Trophoblast cell (in vitro differentiated cells and primary cell): ENCODE results near the gene HABP2.
A peak's percentile ranks its signal among the peaks of the same experiment; 100 is the strongest.

Experiments used
- DNase-seq, 2 donors: peaks; one replicate each; pipeline ENCODE4 v3.0.0-alpha.2; 2016
- H2AFZ ChIP-seq: 2 replicates; pipeline ENCODE4 v1.6.1; 2013; ENCODE audit warnings: low read length, moderate library complexity, mild to moderate bottlenecking; ENCODE audit not compliant: insufficient read depth, poor library complexity
- H2AK5ac ChIP-seq: 2 replicates; pipeline ENCODE4 v1.6.1; 2013; ENCODE audit warnings: mild to moderate bottlenecking, low read length
- H2BK120ac ChIP-seq: 2 replicates; pipeline ENCODE4 v1.6.1; 2013; ENCODE audit warnings: low read length, mild to moderate bottlenecking, moderate library complexity; ENCODE audit not compliant: insufficient read depth, poor library complexity
- H2BK12ac ChIP-seq: 2 replicates; pipeline ENCODE4 v1.6.1; 2013; ENCODE audit warnings: mild to moderate bottlenecking, low read length, moderate library complexity
- H2BK5ac ChIP-seq: 2 replicates; pipeline ENCODE4 v1.6.1; 2013; ENCODE audit warnings: low read length, low read depth, moderate library complexity, mild to moderate bottlenecking; ENCODE audit not compliant: poor library complexity
- H3K14ac ChIP-seq: 2 replicates; pipeline ENCODE4 v1.6.1; 2013; ENCODE audit warnings: mild to moderate bottlenecking, low read length
- H3K18ac ChIP-seq: 2 replicates; pipeline ENCODE4 v1.6.1; 2013; ENCODE audit warnings: mild to moderate bottlenecking, low read length
- H3K23ac ChIP-seq: 2 replicates; pipeline ENCODE4 v1.6.1; 2013; ENCODE audit warnings: low read length
- H3K27ac ChIP-seq: 2 replicates; pipeline ENCODE4 v1.5.1; 2013; ENCODE audit warnings: low read depth, mild to moderate bottlenecking, inconsistent platforms, low read length, moderate library complexity
- H3K27me3 ChIP-seq: 2 replicates; pipeline ENCODE4 v1.6.1; 2013; ENCODE audit warnings: inconsistent platforms, mild to moderate bottlenecking, low read length, moderate library complexity; ENCODE audit not compliant: insufficient read depth
- H3K36me3 ChIP-seq, 2 experiments: 1 replicate in 1 of 2; 2 replicates in 1 of 2; pipeline ENCODE4 v1.6.1; 2013; ENCODE audit warnings: low read length in 2 of 2, mild to moderate bottlenecking in 2 of 2, moderate library complexity in 1 of 2; ENCODE audit not compliant: insufficient read depth in 2 of 2, control insufficient read depth in 1 of 2
- H3K4ac ChIP-seq: 2 replicates; pipeline ENCODE4 v1.6.1; 2013; ENCODE audit warnings: low read depth, mild to moderate bottlenecking, low read length, moderate library complexity
- H3K4me1 ChIP-seq, 2 experiments: 1 replicate in 1 of 2; 2 replicates in 1 of 2; pipeline ENCODE4 v1.6.1; 2013; ENCODE audit warnings: low read length in 2 of 2, mild to moderate bottlenecking in 2 of 2, moderate library complexity in 1 of 2; ENCODE audit not compliant: insufficient read depth in 2 of 2, control insufficient read depth in 1 of 2
- H3K4me2 ChIP-seq: 2 replicates; pipeline ENCODE4 v1.6.1; 2013; ENCODE audit warnings: inconsistent platforms, mild to moderate bottlenecking, low read length, moderate library complexity
- H3K4me3 ChIP-seq: 2 replicates; pipeline ENCODE4 v1.5.1; 2013; ENCODE audit warnings: mild to moderate bottlenecking, low read depth, low read length, inconsistent platforms
- H3K79me1 ChIP-seq: one replicate; pipeline ENCODE4 v1.6.1; 2013; ENCODE audit warnings: low read length
- H3K79me2 ChIP-seq: 2 replicates; pipeline ENCODE4 v1.6.1; 2013; ENCODE audit warnings: low read length, mild to moderate bottlenecking; ENCODE audit not compliant: control insufficient read depth, insufficient read depth, poor library complexity
- H3K9ac ChIP-seq: 2 replicates; pipeline ENCODE4 v1.6.1; 2013; ENCODE audit warnings: mild to moderate bottlenecking, low read length
- H3K9me3 ChIP-seq: 2 replicates; pipeline ENCODE4 v1.6.1; 2013; ENCODE audit warnings: low read depth, mild to moderate bottlenecking, control low read depth, inconsistent platforms, low read length; ENCODE audit not compliant: insufficient read depth
- H4K12ac ChIP-seq: 2 replicates; pipeline ENCODE4 v1.6.1; 2013; ENCODE audit warnings: low read depth, mild to moderate bottlenecking, low read length, moderate library complexity
- H4K8ac ChIP-seq: 2 replicates; pipeline ENCODE4 v1.6.1; 2013; ENCODE audit warnings: low read depth, mild to moderate bottlenecking, low read length, moderate library complexity
- H4K91ac ChIP-seq: one replicate; pipeline ENCODE4 v1.6.1; 2013; ENCODE audit warnings: low read depth, mild to moderate bottlenecking, low read length, moderate library complexity
- WGBS: extraction: QIAGEN DNeasy Blood & Tissue Kit; methylation state at CpG from one replicate; pipeline ENCODE4 v1.1.7; 2013; ENCODE audit warnings: missing lambda C conversion rate; ENCODE audit not compliant: insufficient read length, insufficient coverage; ENCODE audit errors: extremely low coverage; 5-methylcytosine and 5-hydroxymethylcytosine counted together

Gene HABP2

GRCh38 chr10:113524539-113525490, 28.0 kb upstream of the HABP2 start:
- Histone ChIP-seq H4K8ac (no peak overlapping the region), H3K27me3 (no peaks in the 10 kb centered on the region), H3K9ac (no peak overlapping the region), H3K4ac (no peak overlapping the region), H2BK120ac (no peak overlapping the region), H2AK5ac (no peak overlapping the region), H3K4me2 (no peak overlapping the region), H2BK12ac (no peak overlapping the region), H3K36me3 (no peaks in the 10 kb centered on the region), H3K4me1 (peaks cover 0 to 3% of the 10 kb centered on the region in 2 experiments), H4K91ac (no peak overlapping the region), H2AFZ (no peak overlapping the region), H2BK5ac (no peak overlapping the region), H3K9me3 (peaks cover 2% of the 10 kb centered on the region), H3K79me2 (no peaks in the 10 kb centered on the region), H3K79me1 (no peaks in the 10 kb centered on the region), H3K18ac (no peak overlapping the region), H3K14ac (no peak overlapping the region), H4K12ac (no peak overlapping the region), H3K27ac (no peak overlapping the region), H3K23ac (no peak overlapping the region), H3K4me3 (no peak overlapping the region)
- WGBS = no CpG with 5 or more reads among the region's 11 CpGs
- peak; percentile 8 to 62 for DNase-seq

GRCh38 chr10:113525713-113526112, 27.1 kb upstream of the HABP2 start:
- no peak overlapping the region for H3K9ac ChIP-seq
- H4K8ac ChIP-seq = no peak overlapping the region
- H3K9me3 ChIP-seq = peaks cover 2% of the 10 kb centered on the region
- H3K36me3 ChIP-seq = no peaks in the 10 kb centered on the region
- H3K14ac ChIP-seq = no peak overlapping the region
- H2AK5ac ChIP-seq = no peak overlapping the region
- H3K18ac ChIP-seq = no peak overlapping the region
- H3K4ac ChIP-seq = no peak overlapping the region
- H2BK12ac ChIP-seq = no peak overlapping the region
- no peaks in the 10 kb centered on the region for H3K79me2 ChIP-seq
- DNase-seq = no peak
- WGBS = no CpG with 5 or more reads among the region's 5 CpGs
- no peaks in the 10 kb centered on the region for H3K79me1 ChIP-seq
- H3K4me3 ChIP-seq = no peak overlapping the region
- H2BK5ac ChIP-seq = no peak overlapping the region
- no peak overlapping the region for H3K23ac ChIP-seq
- no peak overlapping the region for H4K91ac ChIP-seq
- no peak overlapping the region for H3K27ac ChIP-seq
- H2BK120ac ChIP-seq = no peak overlapping the region
- no peak overlapping the region for H3K4me2 ChIP-seq
- no peak overlapping the region for H4K12ac ChIP-seq
- H2AFZ ChIP-seq = no peak overlapping the region
- peaks cover 0 to 2% of the 10 kb centered on the region in 2 experiments for H3K4me1 ChIP-seq
- H3K27me3 ChIP-seq = no peaks in the 10 kb centered on the region

GRCh38 chr10:113527211-113527906, 25.5 kb upstream of the HABP2 start:
- no peaks in the 10 kb centered on the region for H3K36me3 ChIP-seq
- no peaks in the 10 kb centered on the region for H3K79me1 ChIP-seq
- no peaks in the 10 kb centered on the region for H3K27me3 ChIP-seq
- H3K4me1 ChIP-seq = no peaks in the 10 kb centered on the region
- H3K4me2 ChIP-seq = no peak overlapping the region
- no peak overlapping the region for H3K18ac ChIP-seq
- WGBS = no CpG with 5 or more reads among the region's 9 CpGs
- no peaks in the 10 kb centered on the region for H3K79me2 ChIP-seq
- DNase-seq = no peak
- no peak overlapping the region for H4K12ac ChIP-seq
- H2BK120ac ChIP-seq = no peak overlapping the region
- no peak overlapping the region for H2BK5ac ChIP-seq
- H2BK12ac ChIP-seq = no peak overlapping the region
- peaks cover 2% of the 10 kb centered on the region for H3K9me3 ChIP-seq
- H2AFZ ChIP-seq = no peak overlapping the region
- no peak overlapping the region for H3K9ac ChIP-seq
- H4K8ac ChIP-seq = no peak overlapping the region
- no peak overlapping the region for H3K4me3 ChIP-seq
- no peak overlapping the region for H3K14ac ChIP-seq
- H3K4ac ChIP-seq = no peak overlapping the region
- no peak overlapping the region for H4K91ac ChIP-seq
- H3K23ac ChIP-seq = no peak overlapping the region
- H3K27ac ChIP-seq = no peak overlapping the region
- no peak overlapping the region for H2AK5ac ChIP-seq

GRCh38 chr10:113528876-113529275, 24.0 kb upstream of the HABP2 start:
- Histone ChIP-seq H3K4ac (no peak overlapping the region), H3K23ac (peak overlapping the region; percentile 13)
- WGBS = no CpG with 5 or more reads among the region's 7 CpGs

More at GRCh38 chr10:113528876-113529275, 24.0 kb upstream of the HABP2 start:
- no peak overlapping the region for H3K9ac ChIP-seq
- H3K36me3 ChIP-seq = no peaks in the 10 kb centered on the region
- H4K12ac ChIP-seq = no peak overlapping the region
- H3K4me1 ChIP-seq = no peaks in the 10 kb centered on the region
- no peak overlapping the region for H2BK12ac ChIP-seq
- H3K79me1 ChIP-seq = no peaks in the 10 kb centered on the region
- H2AK5ac ChIP-seq = no peak overlapping the region
- H3K14ac ChIP-seq = no peak overlapping the region
- H4K8ac ChIP-seq = no peak overlapping the region
- H4K91ac ChIP-seq = no peak overlapping the region
- H3K18ac ChIP-seq = no peak overlapping the region
- no peak overlapping the region for H3K4me2 ChIP-seq
- H2AFZ ChIP-seq = no peak overlapping the region
- H3K4me3 ChIP-seq = no peak overlapping the region
- H3K27me3 ChIP-seq = no peaks in the 10 kb centered on the region
- peaks cover 3% of the 10 kb centered on the region for H3K9me3 ChIP-seq
- no peaks in the 10 kb centered on the region for H3K79me2 ChIP-seq
- no peak overlapping the region for H2BK120ac ChIP-seq
- no peak for DNase-seq
- H2BK5ac ChIP-seq = no peak overlapping the region
- no peak overlapping the region for H3K27ac ChIP-seq
